Cardiac muscle cell (in vitro differentiated cells and primary cell): Measurements from ENCODE around the gene UVSSA. TPM values are rescaled to one million over a fixed set of nuclear protein-coding genes. Genes with fewer than 3 reads are reported as not detected.

Experiments
- DNase-seq, 2 donors: peaks; one replicate each; pipeline versions ENCODE4 v3.0.0 to v3.0.0-alpha.2; 2010 to 2017; ENCODE audit warnings: low read depth in 1 of 2, low spot score in 1 of 2
- H3K27ac ChIP-seq: fragments of 200-600 bp; sonication (generic); 2 replicates; pipeline ENCODE4 v1.5.1; 2016
- H3K27me3 ChIP-seq: fragments of 200-600 bp; sonication (generic); 2 replicates; pipeline ENCODE4 v1.6.0; 2016; ENCODE audit warnings: control low read depth
- H3K36me3 ChIP-seq: fragments of 200-600 bp; sonication (generic); 2 replicates; pipeline ENCODE4 v1.5.1; 2016; ENCODE audit warnings: control low read depth
- H3K4me1 ChIP-seq: fragments of 200-600 bp; sonication (generic); 2 replicates; pipeline ENCODE4 v1.8.1; 2017; ENCODE audit warnings: low read depth, mild to moderate bottlenecking, mixed run types
- H3K4me3 ChIP-seq: fragments of 200-600 bp; sonication (generic); 2 replicates; pipeline ENCODE4 v1.5.1; 2016; ENCODE audit warnings: mild to moderate bottlenecking
- H3K9me3 ChIP-seq: fragments of 200-600 bp; sonication (generic); 2 replicates; pipeline ENCODE4 v1.5.1; 2017; ENCODE audit warnings: low read depth, mild to moderate bottlenecking, control low read depth
- polyA plus RNA-seq: library from polyadenylated mRNA; unstranded; fragments of >200 nt; fragmentation: Nextera tagmentation; extraction: Ambion mirVana; gene quantifications from 2 replicates; pipeline ENCODE4 v1.2.1, GENCODE V29; 2016
- total RNA-seq: library from RNA; depleted of rRNA; stranded (reverse); fragments of >200 nt; gene quantifications from 2 replicates; pipeline ENCODE4 v1.2.3, GENCODE V29; 2016
- TF ChIP-seq, protein P1 (sequence below): IDR thresholded peaks from 2 replicates; pipeline ENCODE4 v1.5.1; 2012; ENCODE audit warnings: low read depth, mild to moderate bottlenecking, low read length

Gene UVSSA
- total and polyA plus RNA-seq, 2 experiments from 2014 or later = 7.2 to 14.1 TPM

DNA sequence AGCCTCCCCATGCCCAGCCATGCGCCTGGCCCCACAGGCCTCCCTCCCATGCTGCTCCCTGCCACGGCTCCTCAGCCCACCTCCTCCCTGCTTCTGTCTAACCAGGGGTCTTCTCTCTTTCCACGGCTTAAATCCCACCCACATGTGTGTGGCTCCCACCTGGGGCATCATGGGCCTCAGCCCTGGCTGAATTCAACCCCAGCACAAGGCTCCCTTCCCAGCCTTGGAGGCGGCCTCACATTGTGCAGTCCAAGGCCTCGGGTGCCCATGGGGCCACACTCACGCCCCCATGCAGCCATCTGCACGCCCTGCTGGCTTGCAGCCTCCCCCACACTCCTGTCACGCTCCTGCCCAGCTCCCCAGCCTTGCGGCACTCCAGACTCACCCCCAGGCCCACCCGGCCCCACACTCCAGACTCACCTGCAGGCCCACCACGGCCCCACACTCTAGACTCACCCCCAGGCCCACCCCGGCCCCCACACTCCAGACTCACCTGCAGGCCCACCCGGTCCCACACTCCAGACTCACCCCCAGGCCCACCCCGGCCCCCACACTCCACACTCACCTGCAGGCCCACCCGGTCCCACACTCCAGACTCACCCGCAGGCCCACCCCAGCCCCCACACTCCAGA lies 30.4 kb upstream of the UVSSA start:
- no peak for DNase-seq
- H3K9me3 ChIP-seq = no peaks in the 10 kb centered on the region
- no peak overlapping the region for H3K27ac ChIP-seq
- H3K36me3 ChIP-seq = peaks cover 27% of the 10 kb centered on the region
- H3K4me1 ChIP-seq = no peaks in the 10 kb centered on the region
- TF ChIP-seq, protein P1, sequence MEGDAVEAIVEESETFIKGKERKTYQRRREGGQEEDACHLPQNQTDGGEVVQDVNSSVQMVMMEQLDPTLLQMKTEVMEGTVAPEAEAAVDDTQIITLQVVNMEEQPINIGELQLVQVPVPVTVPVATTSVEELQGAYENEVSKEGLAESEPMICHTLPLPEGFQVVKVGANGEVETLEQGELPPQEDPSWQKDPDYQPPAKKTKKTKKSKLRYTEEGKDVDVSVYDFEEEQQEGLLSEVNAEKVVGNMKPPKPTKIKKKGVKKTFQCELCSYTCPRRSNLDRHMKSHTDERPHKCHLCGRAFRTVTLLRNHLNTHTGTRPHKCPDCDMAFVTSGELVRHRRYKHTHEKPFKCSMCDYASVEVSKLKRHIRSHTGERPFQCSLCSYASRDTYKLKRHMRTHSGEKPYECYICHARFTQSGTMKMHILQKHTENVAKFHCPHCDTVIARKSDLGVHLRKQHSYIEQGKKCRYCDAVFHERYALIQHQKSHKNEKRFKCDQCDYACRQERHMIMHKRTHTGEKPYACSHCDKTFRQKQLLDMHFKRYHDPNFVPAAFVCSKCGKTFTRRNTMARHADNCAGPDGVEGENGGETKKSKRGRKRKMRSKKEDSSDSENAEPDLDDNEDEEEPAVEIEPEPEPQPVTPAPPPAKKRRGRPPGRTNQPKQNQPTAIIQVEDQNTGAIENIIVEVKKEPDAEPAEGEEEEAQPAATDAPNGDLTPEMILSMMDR = no peak
- no peaks in the 10 kb centered on the region for H3K27me3 ChIP-seq
- H3K4me3 ChIP-seq = no peak overlapping the region

DNA sequence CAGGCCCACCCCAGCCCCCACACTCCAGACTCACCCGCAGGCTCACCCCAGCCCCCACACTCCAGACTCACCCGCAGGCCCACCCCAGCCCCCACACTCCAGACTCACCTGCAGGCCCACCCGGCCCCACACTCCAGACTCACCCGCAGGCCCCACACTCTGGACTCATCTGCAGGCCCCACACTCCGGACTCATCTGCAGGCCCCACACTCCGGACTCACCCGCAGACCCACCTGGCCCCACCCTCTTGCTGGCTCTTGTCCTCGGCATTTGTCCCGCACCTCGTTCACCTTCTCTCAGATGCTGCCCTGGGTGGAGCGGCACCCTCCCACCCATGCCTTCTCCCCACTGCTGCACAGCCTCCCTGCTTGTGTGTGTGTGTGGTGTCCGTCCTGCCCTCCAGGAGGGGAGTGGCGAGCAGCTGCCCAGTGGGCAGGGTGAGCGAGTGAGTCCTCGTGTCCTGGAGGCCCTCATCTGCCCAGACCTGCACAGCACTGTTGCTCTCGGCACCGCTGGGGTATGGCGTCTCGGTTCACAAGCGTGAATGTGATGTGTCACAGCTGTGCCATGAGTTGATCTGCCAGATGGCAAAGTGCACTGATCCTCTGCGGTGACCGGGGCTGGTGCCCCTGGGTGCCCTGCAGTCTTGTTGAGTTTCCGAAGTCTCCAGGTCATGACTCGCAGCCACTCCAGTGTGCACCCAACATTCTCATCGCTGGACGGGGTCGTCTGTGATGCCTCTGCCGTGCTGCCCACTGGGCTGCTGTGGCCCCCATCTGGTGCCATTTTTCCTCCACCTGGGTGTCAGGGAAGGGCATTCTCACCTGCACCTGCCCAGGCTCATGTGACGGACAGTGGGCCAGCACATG lies 29.6 kb upstream of the UVSSA start:
- no peak for DNase-seq
- no peak overlapping the region for H3K4me3 ChIP-seq
- TF ChIP-seq, protein P1 = no peak
- H3K27me3 ChIP-seq = no peaks in the 10 kb centered on the region
- H3K27ac ChIP-seq = no peak overlapping the region
- H3K9me3 ChIP-seq = no peaks in the 10 kb centered on the region
- H3K4me1 ChIP-seq = no peaks in the 10 kb centered on the region
- peaks cover 27% of the 10 kb centered on the region for H3K36me3 ChIP-seq

DNA sequence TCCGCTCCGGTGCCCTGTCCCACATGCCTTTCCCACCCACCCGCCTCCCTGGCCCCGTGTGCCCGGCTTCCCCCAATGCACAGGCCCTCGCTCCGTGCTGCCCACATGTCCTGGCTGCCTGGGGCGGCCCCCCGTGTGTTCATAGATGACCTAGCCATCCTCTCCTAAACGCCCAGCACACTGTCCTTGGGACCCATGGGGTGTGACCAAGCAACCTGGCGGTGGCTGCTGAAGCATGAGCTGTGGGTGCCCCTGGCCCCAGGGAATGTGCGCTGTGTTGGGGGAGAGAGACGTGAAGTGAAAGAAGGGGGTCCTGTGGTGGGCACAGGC lies 29.0 kb upstream of the UVSSA start:
- H3K9me3 ChIP-seq = no peaks in the 10 kb centered on the region
- H3K27me3 ChIP-seq = no peaks in the 10 kb centered on the region
- H3K36me3 ChIP-seq = peaks cover 27% of the 10 kb centered on the region
- no peaks in the 10 kb centered on the region for H3K4me1 ChIP-seq
- H3K27ac ChIP-seq = no peak overlapping the region
- TF ChIP-seq, protein P1 = no peak
- no peak overlapping the region for H3K4me3 ChIP-seq
- DNase-seq = no peak

- H3K4me1 ChIP-seq = no peaks in the 10 kb centered on the region
- H3K27ac ChIP-seq = no peak overlapping the region
- no peaks in the 10 kb centered on the region for H3K9me3 ChIP-seq
- no peak for DNase-seq
- no peaks in the 10 kb centered on the region for H3K27me3 ChIP-seq
- H3K4me3 ChIP-seq = no peak overlapping the region
- H3K36me3 ChIP-seq = peaks cover 29% of the 10 kb centered on the region
- TF ChIP-seq, protein P1 = peak; percentile 39
Observed at GRCh38 chr4:1318488-1319213, 28.4 kb upstream of the UVSSA start.

- no peak overlapping the region for H3K27ac ChIP-seq
- no peak for DNase-seq
- H3K4me1 ChIP-seq = no peaks in the 10 kb centered on the region
- peaks cover 13% of the 10 kb centered on the region for H3K36me3 ChIP-seq
- H3K9me3 ChIP-seq = no peaks in the 10 kb centered on the region
- H3K4me3 ChIP-seq = no peak overlapping the region
- TF ChIP-seq, protein P1 = no peak
- no peaks in the 10 kb centered on the region for H3K27me3 ChIP-seq
Observed at GRCh38 chr4:1321486-1321885, 25.5 kb upstream of the UVSSA start.
